IMR-90 (cell line): ENCODE data around the gene TNFRSF25. TPM values are rescaled to one million over a fixed set of nuclear protein-coding genes. Genes with fewer than 3 reads are reported as not detected.

ENCODE experiments used
- ATAC-seq: fragments of 200-7000 bp; cut with Tn5 transposase; 2 replicates; pipeline ENCODE4 v1.9.1; 2020; ENCODE audit warnings: low read depth, mild to moderate bottlenecking, moderate library complexity
- BruUV-seq: library from RNA; stranded (reverse); fragments of 400-500 nt; replicated peaks from 2 replicates; lab custom pipeline; 2021; lab: Mats Ljungman, UMichigan
- CTCF ChIA-PET: fragments of 300-600 bp; formaldehyde crosslinking; extraction: SDS; loops from one replicate; lab custom pipeline; 2021; ENCODE audit warnings: antibody characterized with exemption; lab: Yijun Ruan, JAX
- POLR2A ChIA-PET: fragments of 300-600 bp; sonication (Branson Sonifier 250); formaldehyde crosslinking; loops from one replicate; lab custom pipeline; 2022; ENCODE audit warnings: antibody characterized with exemption; ENCODE audit not compliant: unreplicated experiment; lab: Charles Lee
- DNase-seq: peaks from one replicate; pipeline ENCODE4 v3.0.0; 2013
- H2AFZ ChIP-seq: replicated peaks from 2 replicates; pipeline ENCODE3; 2013; ENCODE audit warnings: low read length, mild to moderate bottlenecking; ENCODE audit not compliant: poor library complexity
- H2AK5ac ChIP-seq: 2 replicates; pipeline ENCODE4 v1.6.1; 2013; ENCODE audit warnings: low read depth, low read length, inconsistent platforms
- H2AK9ac ChIP-seq: replicated peaks from 2 replicates; pipeline ENCODE3; 2013; ENCODE audit warnings: mild to moderate bottlenecking, low read depth, low read length, moderate library complexity; ENCODE audit not compliant: poor library complexity
- H2BK120ac ChIP-seq: 2 replicates; pipeline ENCODE4 v1.6.1; 2013; ENCODE audit warnings: low read depth, low read length, inconsistent platforms
- H2BK15ac ChIP-seq: 3 replicates; pipeline ENCODE4 v1.6.1; 2013; ENCODE audit warnings: low read depth, low read length, inconsistent platforms
- H2BK20ac ChIP-seq: 2 replicates; pipeline ENCODE4 v1.6.1; 2013; ENCODE audit warnings: low read depth, mild to moderate bottlenecking, inconsistent platforms, low read length, moderate library complexity
- H2BK5ac ChIP-seq: 2 replicates; pipeline ENCODE4 v1.6.1; 2013; ENCODE audit warnings: mild to moderate bottlenecking, low read depth, low read length, inconsistent platforms; ENCODE audit not compliant: poor library complexity, severe bottlenecking
- H3K14ac ChIP-seq: replicated peaks from 2 replicates; pipeline ENCODE4 v1.6.1; 2013; ENCODE audit warnings: low read depth, low read length, inconsistent platforms
- H3K18ac ChIP-seq: 2 replicates; pipeline ENCODE4 v1.6.1; 2013; ENCODE audit warnings: low read depth, low read length, control low read depth
- H3K23ac ChIP-seq: 2 replicates; pipeline ENCODE4 v1.6.1; 2013; ENCODE audit warnings: low read depth, low read length, inconsistent platforms
- H3K27ac ChIP-seq: 2 replicates; pipeline ENCODE4 v1.5.1; 2013; ENCODE audit warnings: mild to moderate bottlenecking, control low read depth, low read length; ENCODE audit not compliant: insufficient read depth
- H3K27me3 ChIP-seq: 2 replicates; pipeline ENCODE4 v1.6.1; 2013; ENCODE audit warnings: low read length; ENCODE audit not compliant: control insufficient read depth, insufficient read depth
- H3K36me3 ChIP-seq: 2 replicates; pipeline ENCODE4 v1.6.1; 2013; ENCODE audit warnings: low read length, mixed read lengths; ENCODE audit not compliant: control insufficient read depth, insufficient read depth
- H3K4ac ChIP-seq: 2 replicates; pipeline ENCODE4 v1.6.1; 2013; ENCODE audit warnings: low read depth, low read length, inconsistent platforms
- H3K4me1 ChIP-seq: 2 replicates; pipeline ENCODE4 v1.6.1; 2013; ENCODE audit warnings: low read length, mixed read lengths; ENCODE audit not compliant: control insufficient read depth, insufficient read depth
- H3K4me2 ChIP-seq: 2 replicates; pipeline ENCODE4 v1.6.1; 2013; ENCODE audit warnings: low read depth, mild to moderate bottlenecking, control low read depth, low read length, moderate library complexity
- H3K4me3 ChIP-seq: 2 replicates; pipeline ENCODE4 v1.5.1; 2013; ENCODE audit warnings: low read depth, mild to moderate bottlenecking, control low read depth, low read length, moderate library complexity; ENCODE audit not compliant: insufficient read depth
- H3K56ac ChIP-seq: 2 replicates; pipeline ENCODE4 v1.6.1; 2013; ENCODE audit warnings: low read length, inconsistent platforms; ENCODE audit not compliant: insufficient read depth; ENCODE audit errors: extremely low read depth
- H3K79me1 ChIP-seq, 2 experiments: 2 replicates each; pipeline ENCODE4 v1.6.1; 2013; ENCODE audit warnings: low read length in 2 of 2, inconsistent platforms in 1 of 2, low read depth in 1 of 2
- H3K9ac ChIP-seq: 2 replicates; pipeline ENCODE4 v1.6.1; 2013; ENCODE audit warnings: low read depth, low read length, control low read depth
- H3K9me1 ChIP-seq: 2 replicates; pipeline ENCODE4 v1.6.1; 2013; ENCODE audit warnings: low read length, inconsistent platforms; ENCODE audit not compliant: insufficient read depth
- H3K9me3 ChIP-seq: 2 replicates; pipeline ENCODE4 v1.6.1; 2013; ENCODE audit warnings: low read length; ENCODE audit not compliant: control insufficient read depth, insufficient read depth
- H4K20me1 ChIP-seq: 2 replicates; pipeline ENCODE4 v1.6.1; 2013; ENCODE audit warnings: low read length, inconsistent platforms; ENCODE audit not compliant: insufficient read depth
- H4K5ac ChIP-seq: 2 replicates; pipeline ENCODE4 v1.6.1; 2013; ENCODE audit warnings: mild to moderate bottlenecking, low read depth, low read length, control low read depth
- H4K8ac ChIP-seq, 2 experiments: 2 replicates each; pipeline ENCODE4 v1.6.1; 2013; ENCODE audit warnings: low read depth in 2 of 2, low read length in 2 of 2, control low read depth in 1 of 2, inconsistent platforms in 1 of 2
- H4K91ac ChIP-seq: 2 replicates; pipeline ENCODE4 v1.6.1; 2013; ENCODE audit warnings: low read depth, low read length, inconsistent platforms; ENCODE audit not compliant: insufficient read depth
- CEBPB ChIP-seq: IDR thresholded peaks from 2 replicates; pipeline ENCODE4 v1.6.1; 2012; ENCODE audit warnings: low read depth, low read length, improper control_type of control experiment
- CTCF ChIP-seq: conservative IDR thresholded peaks from 2 replicates; pipeline ENCODE4 v1.5.1; 2012; ENCODE audit warnings: mild to moderate bottlenecking, low read depth, low read length, improper control_type of control experiment
- MAFK ChIP-seq: IDR thresholded peaks from 2 replicates; pipeline ENCODE4 v1.6.1; 2012; ENCODE audit warnings: low read depth, low read length, improper control_type of control experiment
- WGBS, 2 experiments: methylation state at CpG; one replicate each; pipeline versions ENCODE4 v1.1.5 to v1.1.7; 2013; ENCODE audit warnings: missing lambda C conversion rate in 2 of 2; ENCODE audit not compliant: insufficient read length in 1 of 2; ENCODE audit errors: extremely low coverage in 2 of 2; 5-methylcytosine and 5-hydroxymethylcytosine counted together
- dilution Hi-C: fragments of 300-500 bp; cut with HindIII; formaldehyde crosslinking; loops from one replicate; pipeline ENCODE4 v1.14.3; 2018; ENCODE audit warnings: low sequenced_read_pairs; ENCODE audit not compliant: unreplicated experiment
- in situ Hi-C: fragments of 300-500 bp; cut with MboI; formaldehyde crosslinking; loops from 3 replicates; pipeline ENCODE4 v1.14.3; 2019; ENCODE audit warnings: low sequenced_read_pairs, inconsistent platforms, mixed read lengths
- intact Hi-C: fragments of 100-400 bp; cut with micrococcal nuclease; formaldehyde crosslinking; loops from 2 replicates; pipeline ENCODE4 v1.10.0; 2022
- polyA plus RNA-seq, 3 experiments: library from polyadenylated mRNA; depleted of rRNA; stranded (reverse); fragments of >200 nt; gene quantifications; 2 replicates each; pipeline ENCODE4 v1.2.3, GENCODE V29; 2012; ENCODE audit warnings: low replicate concordance in 1 of 3
- total RNA-seq: library from RNA; depleted of rRNA; stranded (reverse); fragments of >200 nt; gene quantifications from 2 replicates; pipeline ENCODE4 v1.2.3, GENCODE V29; 2012

TNFRSF25 gene
- total and polyA plus RNA-seq, 2 of the 4 experiments (the other 2 are of a cell fraction) = 1.3 to 11.2 TPM

DNA sequence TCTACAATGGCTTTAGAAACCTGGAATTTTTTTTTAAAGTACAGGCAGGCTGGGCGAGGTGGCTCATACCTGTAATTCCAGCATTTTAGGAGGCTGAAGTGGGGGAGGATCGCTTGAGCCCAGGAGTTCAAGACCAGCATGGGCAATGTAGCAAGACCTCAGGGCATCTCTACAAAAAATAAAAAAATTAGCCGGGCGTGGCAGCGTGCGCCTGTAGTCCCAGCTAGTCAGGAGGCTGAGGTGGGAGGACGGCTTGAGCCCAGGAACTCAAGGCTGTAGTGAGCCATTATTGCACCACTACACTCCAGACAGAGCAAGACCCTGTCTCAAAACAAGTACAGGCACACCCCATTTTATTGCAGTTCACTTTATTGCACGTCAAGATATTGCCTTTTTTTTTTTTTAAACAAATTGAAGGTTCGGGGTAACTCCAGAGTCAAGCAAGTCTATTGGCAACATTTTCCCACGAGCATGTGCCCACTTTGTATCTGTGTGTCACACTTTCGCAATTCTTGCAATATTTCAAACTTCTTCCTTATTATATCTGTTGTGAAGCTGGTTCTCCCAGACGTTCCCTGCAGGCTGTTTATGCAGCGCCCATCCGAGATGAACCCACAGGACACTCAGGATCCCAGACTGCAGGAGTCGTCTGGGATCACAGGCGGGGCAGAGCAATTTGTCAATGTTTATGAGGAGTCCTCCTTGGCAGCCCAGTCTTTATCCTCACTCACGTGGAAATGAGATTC, 50.9 kb downstream of the TNFRSF25 start:
- dilution Hi-C loops (no loop called here), intact Hi-C loops (no loop called here), in situ Hi-C loops (no loop called here)
- ChIA-PET POLR2A (no interaction called here), CTCF (interaction anchor here (0.7 to 1.6 kb wide), 4 partner anchors 8 to 182 kb away, joined by 3 to 7 read pairs (median 3); no protein-coding TSS in a partner anchor)
- peaks cover 3% of the 10 kb centered on the region; the same call in 1 of the 2 replicates for H3K9me1 ChIP-seq
- 93% methylated on average over 4 of the region's 17 CpGs; no CpG with 5 or more reads in 1 of the 2 experiments for WGBS, 2 experiments
- H3K4ac ChIP-seq = peak overlapping the region; percentile 69; the same call in 1 of the 2 replicates
- no peaks in the 10 kb centered on the region for H3K9me3 ChIP-seq
- H3K9ac ChIP-seq = no peak overlapping the region
- no TSS peak for BruUV-seq
- no peak overlapping the region for H3K27ac ChIP-seq
- H4K91ac ChIP-seq = no peak overlapping the region
- H3K4me1 ChIP-seq = peaks cover 2% of the 10 kb centered on the region
- H2BK15ac ChIP-seq = no peak overlapping the region
- peaks cover 53% of the 10 kb centered on the region for H3K27me3 ChIP-seq
- H2AK5ac ChIP-seq = no peak overlapping the region
- 0 out of 2 replicates have a peak overlapping the region, but pooled peaks have one; percentile 16 for H3K23ac ChIP-seq
- no peak overlapping the region for H2BK5ac ChIP-seq
- H2BK20ac ChIP-seq = peak overlapping the region; percentile 55; the same call in 1 of the 2 replicates
- H3K4me3 ChIP-seq = no peak overlapping the region
- peak overlapping the region; percentile 82; the same call in 1 of the 2 replicates for H3K18ac ChIP-seq
- TF ChIP-seq MAFK = no peak
- no peak for TF ChIP-seq CTCF
- TF ChIP-seq CEBPB = peak; percentile 49; the same call in 1 of the 2 replicates
- peak overlapping the region; percentile 81 for H2AFZ ChIP-seq
- DNase-seq = no peak
- H3K14ac ChIP-seq = 0 out of 2 replicates have a peak overlapping the region, but pooled peaks have one; percentile 61
- no peaks in the 10 kb centered on the region for H3K36me3 ChIP-seq
- H3K79me1 ChIP-seq = no peaks in the 10 kb centered on the region
- peak overlapping the region in 1 of 2 experiments; percentile 70; a peak in 2 of 4 replicates for H4K8ac ChIP-seq
- H3K56ac ChIP-seq = no peak overlapping the region
- H2BK120ac ChIP-seq = 0 out of 2 replicates have a peak overlapping the region, but pooled peaks have one; percentile 7
- peak overlapping the region; percentile 75; the same call in 1 of the 2 replicates for H4K5ac ChIP-seq
- no peaks in the 10 kb centered on the region; the same call in 1 of the 2 replicates for H4K20me1 ChIP-seq
- ATAC-seq = no peak
- H3K4me2 ChIP-seq = no peak overlapping the region
- no peak overlapping the region for H2AK9ac ChIP-seq
